D341Med (cell line): ENCODE results near the gene SHISAL1.

Source experiments
- DNase-seq: peaks from one replicate; pipeline ENCODE4 v3.0.0; 2012; ENCODE audit warnings: low spot score

SHISAL1 gene

GRCh38 chr22:44301039-44301438, 11.7 kb downstream of the SHISAL1 start:
- DNase-seq: no peak

GRCh38 chr22:44299124-44299523, 13.6 kb downstream of the SHISAL1 start:
- no peak for DNase-seq

- no peak for DNase-seq
These were observed 14.2 kb downstream of the SHISAL1 start for GRCh38 chr22:44298406-44299091.

GRCh38 chr22:44297470-44298061, 15.2 kb downstream of the SHISAL1 start:
- no peak for DNase-seq

- DNase-seq: no peak
These were observed 17.3 kb downstream of the SHISAL1 start for GRCh38 chr22:44295406-44295805.

GRCh38 chr22:44293876-44294275, 18.9 kb downstream of the SHISAL1 start:
- DNase-seq: no peak

- no peak for DNase-seq
These were observed 19.7 kb downstream of the SHISAL1 start for GRCh38 chr22:44293034-44293433.

- no peak for DNase-seq
These were observed 20.2 kb downstream of the SHISAL1 start for GRCh38 chr22:44292521-44292920.

GRCh38 chr22:44291674-44292360, 20.9 kb downstream of the SHISAL1 start:
- no peak for DNase-seq

- no peak for DNase-seq
These were observed 21.5 kb downstream of the SHISAL1 start for GRCh38 chr22:44291265-44291664.

- no peak for DNase-seq
These were observed 23.2 kb downstream of the SHISAL1 start for GRCh38 chr22:44289414-44290171.

- no peak for DNase-seq
These were observed 23.8 kb downstream of the SHISAL1 start for GRCh38 chr22:44288913-44289312.

- DNase-seq: no peak
These were observed 25.0 kb downstream of the SHISAL1 start for GRCh38 chr22:44287741-44288140.

- no peak for DNase-seq
These were observed 25.5 kb downstream of the SHISAL1 start for GRCh38 chr22:44287121-44287693.

GRCh38 chr22:44286646-44287045, 26.1 kb downstream of the SHISAL1 start:
- peak; percentile 79 for DNase-seq

GRCh38 chr22:44284711-44285110, 28.0 kb downstream of the SHISAL1 start:
- no peak for DNase-seq

GRCh38 chr22:44281768-44282637, 30.7 kb downstream of the SHISAL1 start:
- no peak for DNase-seq

GRCh38 chr22:44280665-44281188, 32.0 kb downstream of the SHISAL1 start:
- DNase-seq: no peak

GRCh38 chr22:44279069-44279360, 33.7 kb downstream of the SHISAL1 start:
- DNase-seq: no peak

GRCh38 chr22:44278243-44279068, 34.3 kb downstream of the SHISAL1 start:
- no peak for DNase-seq
